ENCODE data around the gene FGF14.
"Not testable (repeated sequence)": the region's sequence is repeated elsewhere in the genome, so short reads cannot be mapped to it uniquely, and the experiment has no call there.

The FGF14 gene

GRCh38 chr13:101838323-101838722 lies 563.5 kb downstream of the FGF14 start:
- no peak for DNase-seq

- not testable (repeated sequence) for DNase-seq
These were observed 564.1 kb downstream of the FGF14 start for GRCh38 chr13:101837778-101838177.

- no peak for DNase-seq
These were observed 564.6 kb downstream of the FGF14 start for GRCh38 chr13:101837288-101837687.

GRCh38 chr13:101835920-101836319 lies 565.9 kb downstream of the FGF14 start:
- no peak for DNase-seq

GRCh38 chr13:101833671-101834070 lies 568.2 kb downstream of the FGF14 start:
- DNase-seq: no peak

- DNase-seq: no peak
These were observed 571.8 kb downstream of the FGF14 start for GRCh38 chr13:101830035-101830434.

GRCh38 chr13:101829484-101829883 lies 572.4 kb downstream of the FGF14 start:
- no peak for DNase-seq

- no peak for DNase-seq
These were observed 573.7 kb downstream of the FGF14 start for GRCh38 chr13:101828119-101828518.

- DNase-seq: no peak
These were observed 584.0 kb downstream of the FGF14 start for GRCh38 chr13:101817898-101818297.

- DNase-seq: no peak
These were observed 590.0 kb downstream of the FGF14 start for GRCh38 chr13:101811881-101812280.

- no peak for DNase-seq
These were observed 590.5 kb downstream of the FGF14 start for GRCh38 chr13:101811284-101811839.

GRCh38 chr13:101799196-101799595 lies 602.7 kb downstream of the FGF14 start:
- DNase-seq: no peak

GRCh38 chr13:101798437-101798836 lies 603.4 kb downstream of the FGF14 start:
- no peak for DNase-seq

- no peak for DNase-seq
These were observed 606.4 kb downstream of the FGF14 start for GRCh38 chr13:101795460-101795859.

GRCh38 chr13:101795025-101795424 lies 606.8 kb downstream of the FGF14 start:
- no peak for DNase-seq

- no peak for DNase-seq
These were observed 609.7 kb downstream of the FGF14 start for GRCh38 chr13:101792189-101792588.

- DNase-seq: peak in 1 of 2 experiments; percentile 7
These were observed 616.0 kb downstream of the FGF14 start for GRCh38 chr13:101785858-101786257.

GRCh38 chr13:101784313-101784712 lies 617.5 kb downstream of the FGF14 start:
- DNase-seq: no peak

- DNase-seq: no peak
These were observed 618.3 kb downstream of the FGF14 start for GRCh38 chr13:101783554-101783953.

- no peak for DNase-seq
These were observed 621.6 kb downstream of the FGF14 start for GRCh38 chr13:101780211-101780610.

GRCh38 chr13:101779147-101779546 lies 622.7 kb downstream of the FGF14 start:
- DNase-seq: no peak

- DNase-seq: no peak
These were observed 626.6 kb downstream of the FGF14 start for GRCh38 chr13:101775267-101775666.

- DNase-seq: no peak
These were observed 627.5 kb downstream of the FGF14 start for GRCh38 chr13:101774393-101774792.

- no peak for DNase-seq
These were observed 628.8 kb downstream of the FGF14 start for GRCh38 chr13:101773062-101773461.

GRCh38 chr13:101767131-101767530 lies 634.7 kb downstream of the FGF14 start:
- DNase-seq: peak in 1 of 2 experiments; percentile 49

GRCh38 chr13:101763191-101763590 lies 638.7 kb downstream of the FGF14 start:
- no peak for DNase-seq
